IPS-20b (cell line): Measurements from ENCODE around the gene RBBP8.

Experiments
- H3K27ac ChIP-seq: one replicate; pipeline ENCODE4 v1.5.1; 2013; ENCODE audit warnings: low read length
- H3K27me3 ChIP-seq: 2 replicates; pipeline ENCODE4 v1.6.1; 2013; ENCODE audit warnings: mild to moderate bottlenecking, low read length, inconsistent platforms; ENCODE audit not compliant: insufficient read depth
- H3K36me3 ChIP-seq: 2 replicates; pipeline ENCODE4 v1.6.1; 2013; ENCODE audit warnings: low read depth, mild to moderate bottlenecking, inconsistent platforms, low read length, moderate library complexity; ENCODE audit not compliant: insufficient read depth
- H3K4me1 ChIP-seq: 2 replicates; pipeline ENCODE4 v1.6.1; 2013; ENCODE audit warnings: mild to moderate bottlenecking, control low read depth, inconsistent platforms, low read length, moderate library complexity; ENCODE audit not compliant: insufficient read depth
- H3K4me3 ChIP-seq: 2 replicates; pipeline ENCODE4 v1.5.1; 2013; ENCODE audit warnings: mild to moderate bottlenecking, low read length, inconsistent platforms
- H3K9ac ChIP-seq: 2 replicates; pipeline ENCODE4 v1.6.1; 2013; ENCODE audit warnings: low read depth, mild to moderate bottlenecking, inconsistent platforms, low read length, moderate library complexity
- H3K9me3 ChIP-seq: 2 replicates; pipeline ENCODE4 v1.6.1; 2013; ENCODE audit warnings: mild to moderate bottlenecking, low read depth, low read length, inconsistent platforms; ENCODE audit not compliant: insufficient read depth

RBBP8 gene

DNA sequence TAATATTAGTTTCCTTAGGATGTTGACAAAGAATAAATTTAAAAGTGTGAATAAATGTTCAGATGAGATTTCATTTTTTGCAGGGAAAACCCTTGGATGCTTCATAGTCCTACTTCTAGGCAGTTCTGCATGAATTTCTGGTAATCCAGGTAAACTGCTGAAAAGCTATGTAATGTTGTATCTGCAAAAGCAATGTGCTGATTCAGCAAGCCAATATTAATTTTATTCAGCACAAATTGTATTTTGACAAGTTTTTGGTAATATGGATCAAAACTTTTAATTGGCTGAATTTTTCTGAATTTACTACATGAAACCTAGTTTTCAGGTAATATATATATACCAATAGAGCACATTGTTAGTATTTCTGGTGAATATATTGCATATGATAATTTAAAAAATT is 17.8 kb upstream of the RBBP8 start:
- Histone ChIP-seq H3K36me3 (no peaks in the 10 kb centered on the region), H3K9ac (peak overlapping the region; percentile 5; the same call in 1 of the 2 replicates), H3K27ac (peak overlapping the region; percentile 43), H3K27me3 (no peaks in the 10 kb centered on the region), H3K4me1 (peaks cover 44% of the 10 kb centered on the region), H3K4me3 (peak overlapping the region; percentile 47), H3K9me3 (no peaks in the 10 kb centered on the region)

DNA sequence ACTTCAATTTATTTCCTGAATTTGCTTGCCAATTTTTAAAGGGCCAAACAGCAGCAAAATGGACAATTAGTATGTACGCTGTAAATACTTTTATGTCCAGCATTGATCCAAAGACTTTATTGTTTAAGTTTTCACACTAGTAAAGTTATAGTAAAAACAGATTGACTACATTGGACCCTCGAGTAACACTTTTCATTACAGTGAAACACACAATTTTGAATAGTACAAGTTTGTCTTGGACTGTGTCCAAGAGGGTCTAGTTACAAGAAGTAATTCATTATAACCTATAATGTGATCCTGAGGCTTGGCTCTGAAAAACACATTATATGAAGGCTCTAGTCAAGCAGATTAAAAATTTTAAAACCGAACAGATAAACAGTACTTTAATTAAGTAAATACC is 11.4 kb upstream of the RBBP8 start:
- Histone ChIP-seq H3K27ac (no peak overlapping the region), H3K4me3 (no peak overlapping the region), H3K9me3 (no peaks in the 10 kb centered on the region), H3K4me1 (0 out of 2 replicates have a peak, but pooled peaks cover 3% of the 10 kb centered on the region), H3K36me3 (no peaks in the 10 kb centered on the region), H3K9ac (no peak overlapping the region), H3K27me3 (no peaks in the 10 kb centered on the region)

GRCh38 chr18:22924589-22924988 is 8.5 kb upstream of the RBBP8 start:
- Histone ChIP-seq H3K9me3 (no peaks in the 10 kb centered on the region), H3K27me3 (no peaks in the 10 kb centered on the region), H3K36me3 (no peaks in the 10 kb centered on the region), H3K9ac (no peak overlapping the region), H3K4me1 (no peaks in the 10 kb centered on the region), H3K27ac (no peak overlapping the region), H3K4me3 (no peak overlapping the region)

- H3K9ac ChIP-seq = no peak overlapping the region
- no peaks in the 10 kb centered on the region for H3K27me3 ChIP-seq
- H3K4me1 ChIP-seq = no peaks in the 10 kb centered on the region
- H3K27ac ChIP-seq = no peak overlapping the region
- no peaks in the 10 kb centered on the region for H3K36me3 ChIP-seq
- H3K9me3 ChIP-seq = no peaks in the 10 kb centered on the region
- no peak overlapping the region for H3K4me3 ChIP-seq
These were observed 6.7 kb upstream of the RBBP8 start for GRCh38 chr18:22926454-22926853.

GRCh38 chr18:22928339-22928738 is 4.8 kb upstream of the RBBP8 start:
- Histone ChIP-seq H3K9ac (no peak overlapping the region), H3K36me3 (no peaks in the 10 kb centered on the region), H3K4me3 (no peak overlapping the region), H3K9me3 (no peaks in the 10 kb centered on the region), H3K27me3 (peaks cover 6% of the 10 kb centered on the region; the same call in 1 of the 2 replicates), H3K27ac (no peak overlapping the region), H3K4me1 (no peaks in the 10 kb centered on the region; the same call in 1 of the 2 replicates)

DNA sequence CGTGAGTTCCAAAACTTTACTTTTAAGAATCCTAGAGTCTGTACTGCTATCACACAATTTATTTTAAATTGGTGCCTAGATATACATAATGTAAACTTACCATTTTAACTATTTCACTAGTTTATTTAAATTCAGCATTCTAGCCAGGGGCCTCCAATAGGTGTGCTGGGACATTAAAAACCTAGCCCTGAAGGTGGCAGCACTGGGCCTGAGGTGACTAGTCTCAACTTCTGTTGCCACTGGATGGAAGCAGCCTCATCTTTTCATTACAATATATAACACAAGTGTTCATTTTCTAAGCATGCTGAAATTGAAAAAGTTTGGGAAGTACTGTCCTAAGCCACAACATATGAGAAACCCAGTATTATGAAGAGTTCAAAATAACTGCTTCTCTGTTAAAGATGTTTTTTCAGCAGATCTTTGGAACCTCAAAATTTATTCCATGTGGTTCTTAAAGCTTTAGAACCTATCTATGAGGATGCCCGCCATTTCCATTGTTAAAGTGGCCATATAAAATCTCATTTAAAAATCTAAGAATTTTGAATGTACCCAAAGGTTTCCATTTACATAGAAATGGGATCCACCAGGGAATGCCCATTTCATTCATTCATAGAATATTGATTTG is 2.9 kb upstream of the RBBP8 start:
- Histone ChIP-seq H3K27me3 (peaks cover 6% of the 10 kb centered on the region; the same call in 1 of the 2 replicates), H3K9me3 (no peaks in the 10 kb centered on the region), H3K9ac (no peak overlapping the region), H3K4me1 (peaks cover 3% of the 10 kb centered on the region; the same call in 1 of the 2 replicates), H3K4me3 (no peak overlapping the region), H3K36me3 (no peaks in the 10 kb centered on the region), H3K27ac (no peak overlapping the region)

DNA sequence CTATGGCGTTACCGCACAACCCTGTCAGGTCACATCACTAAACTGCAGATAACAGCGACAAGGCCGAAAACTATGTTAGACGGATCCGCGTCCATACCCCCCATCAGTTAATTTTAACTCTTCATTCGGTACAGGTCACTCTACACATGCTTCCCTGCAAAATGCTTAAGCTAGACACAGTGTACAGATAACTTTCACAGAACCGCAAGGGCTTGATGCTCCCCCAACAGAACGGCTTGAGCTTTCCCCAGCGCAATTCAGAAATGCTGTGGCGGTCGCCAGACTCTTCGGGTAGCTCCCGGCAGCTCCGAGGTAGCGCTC is 283 bp upstream of the RBBP8 start:
- Histone ChIP-seq H3K27ac (no peak overlapping the region), H3K4me3 (peak overlapping the region; percentile 73), H3K9ac (peak overlapping the region; percentile 98; the same call in 1 of the 2 replicates), H3K9me3 (no peaks in the 10 kb centered on the region), H3K27me3 (peaks cover 6% of the 10 kb centered on the region; the same call in 1 of the 2 replicates), H3K4me1 (peaks cover 3% of the 10 kb centered on the region; the same call in 1 of the 2 replicates), H3K36me3 (peaks cover 14% of the 10 kb centered on the region)

DNA sequence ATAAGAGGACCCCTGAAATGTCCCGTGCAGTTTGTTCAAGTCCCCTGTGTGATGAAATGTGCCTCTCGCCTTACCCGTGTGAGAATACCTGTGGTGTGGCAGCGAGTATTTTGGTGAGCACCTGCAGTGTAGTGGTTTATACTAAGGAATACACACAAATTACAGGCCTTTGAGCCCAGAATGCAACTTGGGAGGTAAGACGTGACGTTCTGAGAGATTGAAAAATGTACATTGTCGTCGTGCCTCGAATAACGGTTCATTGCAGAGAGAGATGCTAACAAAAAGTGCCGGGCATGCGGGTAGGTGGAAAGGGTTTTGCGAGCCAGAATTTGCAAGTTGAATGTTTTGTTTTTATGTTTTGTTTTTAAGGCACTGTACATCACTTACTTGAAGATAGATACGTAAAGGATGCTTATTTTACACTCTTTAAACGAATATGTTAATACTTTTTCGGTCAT is 867 bp downstream of the RBBP8 start:
- Histone ChIP-seq H3K4me1 (peaks cover 3% of the 10 kb centered on the region; the same call in 1 of the 2 replicates), H3K4me3 (peak overlapping the region; percentile 73), H3K9ac (peak overlapping the region; percentile 98; the same call in 1 of the 2 replicates), H3K27ac (peak overlapping the region; percentile 92), H3K36me3 (peaks cover 26% of the 10 kb centered on the region), H3K27me3 (peaks cover 6% of the 10 kb centered on the region; the same call in 1 of the 2 replicates), H3K9me3 (no peaks in the 10 kb centered on the region)

DNA sequence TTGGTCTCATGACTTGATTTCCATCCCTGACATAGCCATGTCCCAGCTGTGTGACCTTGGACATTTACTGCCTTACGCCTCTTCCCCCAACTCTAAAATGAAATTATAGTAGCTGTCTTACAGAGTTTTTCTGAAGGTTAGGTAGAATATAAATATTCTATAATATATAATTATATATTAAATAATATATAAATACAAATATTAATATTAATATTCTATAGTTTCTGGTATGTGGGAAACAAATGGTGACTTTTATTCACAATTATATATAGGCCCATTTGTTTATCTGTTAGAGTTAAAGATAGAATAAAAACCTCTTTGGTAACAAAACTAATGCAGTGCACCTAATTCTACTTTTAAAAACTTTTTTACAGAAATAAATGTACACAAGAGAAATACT is 1.7 kb downstream of the RBBP8 start:
- Histone ChIP-seq H3K4me1 (peaks cover 3% of the 10 kb centered on the region; the same call in 1 of the 2 replicates), H3K27ac (no peak overlapping the region), H3K9me3 (no peaks in the 10 kb centered on the region), H3K4me3 (peak overlapping the region; percentile 73; the same call in 1 of the 2 replicates), H3K36me3 (peaks cover 33% of the 10 kb centered on the region), H3K9ac (peak overlapping the region; percentile 26; the same call in 1 of the 2 replicates), H3K27me3 (peaks cover 6% of the 10 kb centered on the region; the same call in 1 of the 2 replicates)

DNA sequence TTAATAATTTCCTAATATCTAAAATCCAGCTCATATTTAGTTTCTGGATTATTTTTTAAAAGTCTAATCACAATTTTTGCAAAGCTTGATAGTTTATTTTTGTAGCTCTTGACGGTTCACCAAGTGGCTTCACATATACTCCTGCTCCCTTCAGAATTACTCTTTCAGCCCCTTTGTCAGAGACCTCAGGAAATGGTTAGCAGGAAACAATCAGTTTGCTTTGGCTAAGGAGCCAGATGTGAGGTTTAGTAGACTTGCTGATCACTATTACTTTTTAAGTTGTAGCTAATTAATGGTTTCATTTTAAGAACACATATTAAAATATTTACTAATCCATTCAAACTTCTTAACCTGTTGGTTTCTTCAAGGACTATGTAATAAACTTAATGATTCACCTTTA is 2.3 kb downstream of the RBBP8 start:
- H3K9me3 ChIP-seq = no peaks in the 10 kb centered on the region
- H3K27ac ChIP-seq = no peak overlapping the region
- H3K4me3 ChIP-seq = peak overlapping the region; percentile 36
- peaks cover 3% of the 10 kb centered on the region; the same call in 1 of the 2 replicates for H3K4me1 ChIP-seq
- peak overlapping the region; percentile 26; the same call in 1 of the 2 replicates for H3K9ac ChIP-seq
- H3K27me3 ChIP-seq = peaks cover 6% of the 10 kb centered on the region; the same call in 1 of the 2 replicates
- peaks cover 35% of the 10 kb centered on the region for H3K36me3 ChIP-seq

DNA sequence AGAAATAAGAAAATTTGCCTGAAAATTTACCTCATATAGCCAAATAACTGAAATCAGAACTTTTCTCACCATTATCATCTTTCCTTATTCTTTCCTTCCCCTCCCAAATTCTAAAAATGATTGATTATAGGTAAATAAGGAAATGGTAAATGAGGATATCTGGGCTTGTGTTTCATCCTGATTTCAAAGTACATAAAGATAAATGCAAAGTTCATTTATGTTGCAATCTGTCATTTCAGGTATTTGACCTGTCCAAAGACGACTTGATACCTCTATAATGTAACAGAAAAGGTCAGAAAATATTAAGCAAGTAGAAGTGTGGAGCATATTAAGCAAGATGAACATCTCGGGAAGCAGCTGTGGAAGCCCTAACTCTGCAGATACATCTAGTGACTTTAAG is 3.4 kb downstream of the RBBP8 start:
- no peak overlapping the region for H3K9ac ChIP-seq
- H3K9me3 ChIP-seq = no peaks in the 10 kb centered on the region
- H3K4me1 ChIP-seq = peaks cover 3% of the 10 kb centered on the region; the same call in 1 of the 2 replicates
- H3K27ac ChIP-seq = no peak overlapping the region
- no peak overlapping the region for H3K4me3 ChIP-seq
- H3K36me3 ChIP-seq = peaks cover 44% of the 10 kb centered on the region
- H3K27me3 ChIP-seq = peaks cover 6% of the 10 kb centered on the region; the same call in 1 of the 2 replicates

GRCh38 chr18:22939649-22940048 is 6.5 kb downstream of the RBBP8 start:
- Histone ChIP-seq H3K27me3 (no peaks in the 10 kb centered on the region), H3K9me3 (no peaks in the 10 kb centered on the region), H3K4me1 (no peaks in the 10 kb centered on the region), H3K4me3 (no peak overlapping the region), H3K27ac (no peak overlapping the region), H3K36me3 (peaks cover 59% of the 10 kb centered on the region), H3K9ac (no peak overlapping the region)
